GM18526 (cell line): ENCODE measurements around the gene EIF3D.

ENCODE experiments used
- POLR2A ChIP-seq: IDR thresholded peaks from 3 replicates; pipeline ENCODE4 v1.6.1; 2011; ENCODE audit not compliant: insufficient read length; ENCODE audit errors: extremely low read depth

Gene EIF3D

GRCh38 chr22:36528795-36529751, at the start of gene EIF3D:
Gene EIF3D, minus strand, starts transcription at chr22:36529166. Its CDS starts 3,045 bp downstream, at chr22:36526121.
- TF ChIP-seq POLR2A: peak; percentile 91

DNA sequence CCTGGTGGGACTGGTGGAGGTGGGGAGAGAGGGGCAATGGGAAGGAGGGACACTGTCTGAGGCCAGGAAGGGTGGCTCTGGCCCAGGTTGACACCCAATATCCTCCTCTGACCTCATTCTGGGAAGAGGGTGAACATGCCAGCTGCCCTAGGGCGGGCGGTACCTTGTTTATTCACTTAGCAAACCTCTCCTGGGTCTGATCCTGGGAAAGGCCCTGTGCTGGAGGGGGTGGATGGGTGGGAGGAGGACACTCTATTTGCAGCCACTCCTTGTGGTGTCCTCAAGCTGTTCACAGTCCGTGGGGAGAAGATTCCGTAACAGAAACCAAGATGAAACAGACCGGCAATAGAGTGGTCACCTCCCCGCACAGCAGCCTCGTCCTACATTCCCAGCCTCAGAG, 49.7 kb upstream of the EIF3D start:
- TF ChIP-seq POLR2A: no peak

DNA sequence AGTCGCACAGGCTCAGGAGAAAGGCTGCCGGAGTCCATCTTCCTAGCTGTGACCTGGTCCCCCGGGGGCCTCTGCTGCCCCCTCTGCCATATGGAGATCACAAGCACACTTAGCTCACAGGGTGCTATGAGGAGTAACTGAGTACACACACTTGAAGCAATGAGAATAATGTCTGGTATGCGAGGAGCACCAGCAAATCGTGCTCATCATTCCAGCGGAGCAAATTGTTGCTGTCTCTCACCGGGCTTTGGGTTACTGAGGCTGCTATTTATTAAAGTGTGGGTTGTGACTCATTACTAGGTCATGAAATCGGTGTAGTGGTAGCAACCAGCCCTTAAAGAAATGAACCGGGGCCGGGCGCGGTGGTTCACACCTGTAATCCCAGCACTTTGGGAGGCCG, 48.1 kb upstream of the EIF3D start:
- TF ChIP-seq POLR2A: no peak

DNA sequence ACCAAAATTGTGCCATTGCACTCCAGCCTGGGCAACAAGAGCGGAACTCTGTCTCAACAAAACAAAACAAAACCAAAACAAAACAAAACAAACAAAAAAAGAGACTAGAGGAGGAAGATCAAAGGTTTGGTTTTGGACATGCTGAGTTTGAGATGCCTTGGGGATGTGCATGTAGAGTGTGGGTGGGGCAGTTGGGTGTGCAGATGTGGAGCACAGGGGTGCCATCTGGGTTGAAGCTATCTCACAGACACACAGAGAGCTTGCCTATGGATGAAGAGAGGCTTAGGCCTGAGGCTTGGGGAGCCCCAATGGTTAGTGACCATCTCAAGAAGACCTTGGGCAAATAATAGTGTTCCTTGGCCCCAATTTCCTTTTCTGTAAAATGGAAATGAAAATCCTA, 45.8 kb upstream of the EIF3D start:
- no peak for TF ChIP-seq POLR2A

DNA sequence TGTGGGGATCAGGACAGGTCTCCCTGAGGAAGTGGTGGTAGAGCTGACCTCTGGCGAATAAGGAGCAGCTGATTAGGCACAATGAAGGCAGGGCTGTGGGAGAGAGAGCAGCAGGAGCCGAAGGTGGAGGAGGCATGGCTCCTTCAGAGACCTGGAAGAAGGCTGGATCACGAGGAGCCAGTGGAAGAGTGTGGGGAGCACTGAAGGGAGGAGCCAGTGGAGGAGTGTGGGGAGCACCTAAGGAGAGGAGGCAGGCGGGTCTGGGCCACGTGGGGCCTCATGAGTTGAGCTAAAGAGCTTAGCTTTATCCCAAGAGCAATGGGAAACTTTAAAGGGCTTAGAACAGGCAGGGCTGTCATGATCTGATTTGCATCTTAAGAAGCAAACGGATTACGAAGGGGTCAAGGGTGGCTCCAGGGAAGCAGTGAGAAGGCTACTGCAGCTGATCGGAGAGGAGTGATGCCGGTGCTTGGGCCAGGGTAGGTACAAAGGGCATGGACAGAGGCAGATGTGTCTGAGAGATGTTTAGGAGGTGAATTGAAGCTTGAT, 44.9 kb upstream of the EIF3D start:
- TF ChIP-seq POLR2A: no peak

- no peak for TF ChIP-seq POLR2A
Observed at GRCh38 chr22:36571991-36572390, 43.0 kb upstream of the EIF3D start.

DNA sequence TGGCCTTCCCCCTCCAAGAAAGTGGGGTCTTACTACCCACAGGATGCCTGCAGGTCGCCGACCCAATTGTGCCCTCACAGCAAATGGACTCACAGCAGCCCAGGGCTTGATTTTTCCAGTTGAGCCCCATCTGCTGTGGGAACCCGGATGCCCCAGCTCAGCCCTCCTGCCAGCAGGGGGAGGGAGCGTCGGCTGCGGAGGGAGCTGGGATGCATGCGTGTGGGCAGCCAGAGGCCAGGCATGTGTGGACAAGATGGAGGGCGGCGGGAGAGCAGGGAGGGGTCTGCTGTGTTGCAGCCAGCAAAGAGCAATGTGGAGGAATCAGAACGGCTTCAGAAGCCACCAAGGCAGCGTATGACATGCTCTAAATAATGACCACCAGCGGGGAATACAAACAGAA, 41.0 kb upstream of the EIF3D start:
- no peak for TF ChIP-seq POLR2A

GRCh38 chr22:36568846-36569245, 39.9 kb upstream of the EIF3D start:
- no peak for TF ChIP-seq POLR2A

DNA sequence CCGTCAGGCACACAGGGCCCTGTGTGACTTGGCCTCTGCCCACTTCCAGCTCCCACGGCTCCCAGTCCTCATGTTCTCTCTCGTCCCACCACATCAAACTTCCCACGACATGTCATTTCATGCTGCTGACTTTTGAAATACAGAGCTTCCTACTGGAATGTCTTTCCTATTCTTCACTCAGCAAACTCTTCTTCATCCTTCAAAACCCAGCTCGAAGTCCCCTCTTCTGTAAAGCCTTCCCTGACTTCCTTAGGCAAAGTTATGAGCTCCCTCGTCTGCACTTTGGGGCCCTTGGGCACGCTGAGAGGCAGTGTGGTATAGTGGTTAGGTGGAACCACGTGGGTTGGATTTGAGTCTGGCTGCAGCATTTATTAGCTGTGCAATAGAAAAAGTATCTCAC, 37.8 kb upstream of the EIF3D start:
- TF ChIP-seq POLR2A: no peak

DNA sequence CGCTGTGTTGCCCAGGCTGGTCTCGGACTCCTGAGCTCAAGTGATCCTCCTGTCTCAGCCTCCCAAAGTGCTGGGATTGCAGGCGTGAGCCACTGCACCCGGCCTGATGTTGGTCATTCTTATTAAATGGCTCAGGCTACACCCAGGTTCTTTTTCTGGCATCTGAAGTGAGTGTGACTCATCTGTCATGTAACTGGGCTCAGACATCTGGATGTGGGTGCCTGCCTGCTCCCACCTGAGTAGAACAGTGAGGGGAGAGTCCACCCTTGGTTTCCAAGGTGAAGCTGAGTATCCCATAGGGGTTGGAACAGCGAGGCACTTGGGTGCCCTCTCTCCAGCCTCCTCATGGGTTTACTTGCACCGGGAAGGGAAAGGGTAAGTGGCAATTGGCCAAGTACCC, 36.7 kb upstream of the EIF3D start:
- TF ChIP-seq POLR2A: no peak

GRCh38 chr22:36565159-36565507, 36.2 kb upstream of the EIF3D start:
- TF ChIP-seq POLR2A: no peak

GRCh38 chr22:36564422-36565158, 35.6 kb upstream of the EIF3D start:
- no peak for TF ChIP-seq POLR2A

DNA sequence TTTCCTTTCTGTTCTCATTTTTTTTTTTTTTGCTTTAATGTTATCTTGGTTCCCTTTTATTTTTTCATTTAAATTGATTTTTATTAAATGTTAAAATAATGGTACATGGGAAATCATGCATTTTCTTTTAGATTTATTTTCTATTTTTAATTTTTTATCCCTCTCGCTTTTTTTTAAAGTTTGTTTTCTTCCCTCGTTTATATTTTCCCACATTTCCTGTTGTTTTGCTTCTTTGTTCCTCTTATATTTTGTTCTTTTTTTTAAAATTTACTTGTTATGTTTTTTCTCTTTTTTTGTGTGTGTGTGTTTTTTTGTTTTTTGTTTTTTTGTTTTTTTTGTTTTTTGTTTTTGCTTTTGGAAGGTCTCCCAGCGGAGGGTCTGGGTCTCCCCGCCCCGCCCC, 34.9 kb upstream of the EIF3D start:
- TF ChIP-seq POLR2A: no peak

DNA sequence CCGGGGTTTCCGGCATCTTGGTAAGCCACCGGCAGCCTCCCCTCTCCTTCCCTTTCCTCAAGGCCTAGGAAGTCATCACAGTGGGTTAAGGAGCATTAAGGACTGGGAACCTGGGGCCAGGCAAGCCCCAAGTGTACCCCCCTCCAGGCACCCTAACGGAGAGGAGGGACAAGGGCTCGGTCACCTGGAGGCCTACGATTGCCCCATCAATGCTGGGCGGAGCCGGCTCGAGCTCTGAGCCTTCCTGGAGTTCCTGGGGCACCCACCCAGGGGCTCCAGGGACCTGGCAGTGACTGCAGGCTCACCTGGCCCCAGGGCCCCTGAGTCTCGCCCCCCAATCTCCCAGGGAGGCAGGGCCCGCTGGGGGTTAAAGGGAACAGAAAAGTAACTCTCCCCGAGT, 34.5 kb upstream of the EIF3D start:
- no peak for TF ChIP-seq POLR2A

DNA sequence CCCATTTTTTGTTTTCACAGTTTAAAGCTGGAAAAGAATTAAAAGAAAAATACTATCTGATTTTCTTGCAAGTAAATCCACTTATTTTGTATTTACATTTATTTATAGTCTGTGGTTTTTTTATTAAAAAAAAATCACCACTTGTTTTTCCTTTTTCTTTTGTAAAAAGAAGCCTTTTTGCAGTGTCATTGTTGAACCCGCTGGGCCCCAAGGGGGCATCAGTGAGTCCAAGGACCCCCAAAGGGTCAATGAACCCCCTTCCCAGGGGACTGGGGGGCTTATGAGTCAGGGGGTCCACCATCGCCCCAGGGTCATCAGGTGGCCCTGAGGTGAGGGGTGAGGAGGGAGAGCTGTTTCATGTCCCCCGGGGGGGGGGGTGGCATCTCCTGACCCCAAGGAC, 34.0 kb upstream of the EIF3D start:
- TF ChIP-seq POLR2A: no peak

DNA sequence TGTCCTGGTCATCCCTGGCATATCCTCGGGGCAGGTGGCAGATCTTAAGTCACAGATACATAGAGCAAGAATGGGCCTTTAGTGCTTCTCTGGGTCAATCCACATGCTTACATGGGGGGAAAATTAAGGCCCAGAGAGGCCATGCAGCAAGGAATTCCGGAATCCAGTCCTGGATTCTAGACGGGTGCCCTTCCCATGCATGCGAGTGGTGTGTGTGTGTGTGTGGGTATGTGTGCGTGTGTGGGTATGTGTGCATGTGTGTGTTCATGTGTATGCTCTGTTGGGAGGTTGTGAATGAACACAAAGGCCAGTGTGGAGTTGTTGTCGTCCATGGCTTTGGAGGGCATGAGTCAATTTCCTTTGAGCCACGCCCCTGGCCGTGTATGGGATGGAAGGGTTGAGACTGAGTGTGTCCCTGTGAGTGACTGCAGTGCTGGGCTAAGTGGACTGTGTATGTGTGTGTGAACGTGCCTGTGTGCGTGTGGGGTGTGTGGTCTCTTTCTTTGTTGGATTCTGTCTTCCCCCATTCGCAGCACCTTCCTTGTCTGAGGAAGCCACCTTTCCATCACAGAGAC, 33.4 kb upstream of the EIF3D start:
- TF ChIP-seq POLR2A: no peak
